HEK293 (cell line): ENCODE results near the gene UNC93A.

Experiments
- GLI4 ChIP-seq: fragments of 450-650 bp; formaldehyde crosslinking; IDR thresholded peaks from 2 replicates; pipeline ENCODE4 v1.5.1; 2016; ENCODE audit warnings: missing biosample characterization, missing genetic modification characterization
- ZNF350 ChIP-seq: fragments of 450-650 bp; formaldehyde crosslinking; IDR thresholded peaks from 2 replicates; pipeline ENCODE4 v1.5.0; 2017; ENCODE audit warnings: missing biosample characterization, mild to moderate bottlenecking, missing genetic modification characterization
- ZNF701 ChIP-seq: fragments of 450-650 bp; formaldehyde crosslinking; IDR thresholded peaks from 2 replicates; pipeline ENCODE4 v1.5.1; 2016; ENCODE audit warnings: missing biosample characterization, missing genetic modification characterization
- ZNF768 ChIP-seq: fragments of 450-650 bp; formaldehyde crosslinking; IDR thresholded peaks from 2 replicates; pipeline ENCODE4 v1.5.1; 2018; ENCODE audit warnings: missing biosample characterization, mild to moderate bottlenecking, missing genetic modification characterization
- TF ChIP-seq, protein P1 (sequence below): fragments of 450-650 bp; formaldehyde crosslinking; IDR thresholded peaks from 2 replicates; pipeline ENCODE4 v1.5.1; 2016; ENCODE audit warnings: missing biosample characterization, missing genetic modification characterization
- TF ChIP-seq, protein P2 (sequence below): fragments of 450-650 bp; formaldehyde crosslinking; IDR thresholded peaks from 2 replicates; pipeline ENCODE4 v1.5.1; 2016; ENCODE audit warnings: missing biosample characterization, missing genetic modification characterization
- TF ChIP-seq, protein P3 (sequence below): fragments of 450-650 bp; formaldehyde crosslinking; IDR thresholded peaks from 2 replicates; pipeline ENCODE4 v1.5.1; 2016; ENCODE audit warnings: missing biosample characterization, missing genetic modification characterization
- TF ChIP-seq, protein P4 (sequence below): fragments of 450-650 bp; formaldehyde crosslinking; IDR thresholded peaks from 2 replicates; pipeline ENCODE4 v1.5.1; 2016; ENCODE audit warnings: missing biosample characterization, missing genetic modification characterization

DNA sequence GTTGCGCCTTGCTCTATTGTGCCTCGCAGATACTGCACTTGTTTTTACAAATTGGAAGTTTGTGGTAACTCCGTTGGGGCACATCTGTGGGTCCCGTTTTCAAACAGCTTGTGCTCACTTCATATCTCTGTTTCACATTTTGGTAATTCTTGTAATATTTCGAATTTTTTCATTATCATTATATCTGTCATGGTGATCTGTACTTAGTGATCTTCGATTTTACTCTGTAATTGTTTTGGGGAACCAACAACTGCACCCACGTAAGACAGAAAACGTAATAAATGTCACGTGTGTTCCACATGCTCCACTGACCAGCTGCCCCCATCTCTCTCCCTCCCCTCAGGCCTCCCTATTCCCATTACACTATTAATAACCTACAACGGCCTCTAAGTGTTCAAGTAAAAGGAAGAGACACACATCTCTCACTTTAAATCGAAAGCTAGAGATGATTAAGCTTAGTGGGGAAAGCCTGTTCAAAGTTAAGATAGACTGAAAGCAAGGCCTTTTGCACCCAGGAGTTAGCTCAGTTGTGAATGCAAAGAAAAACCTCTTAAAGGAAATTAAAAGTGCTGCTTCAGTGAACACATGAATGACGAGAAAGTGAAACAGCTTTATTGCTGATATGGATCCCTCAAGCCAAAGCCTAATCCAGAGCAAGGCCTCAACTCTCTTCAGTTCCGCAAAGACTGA, 60.7 kb downstream of the UNC93A start:
- TF ChIP-seq, protein P1, sequence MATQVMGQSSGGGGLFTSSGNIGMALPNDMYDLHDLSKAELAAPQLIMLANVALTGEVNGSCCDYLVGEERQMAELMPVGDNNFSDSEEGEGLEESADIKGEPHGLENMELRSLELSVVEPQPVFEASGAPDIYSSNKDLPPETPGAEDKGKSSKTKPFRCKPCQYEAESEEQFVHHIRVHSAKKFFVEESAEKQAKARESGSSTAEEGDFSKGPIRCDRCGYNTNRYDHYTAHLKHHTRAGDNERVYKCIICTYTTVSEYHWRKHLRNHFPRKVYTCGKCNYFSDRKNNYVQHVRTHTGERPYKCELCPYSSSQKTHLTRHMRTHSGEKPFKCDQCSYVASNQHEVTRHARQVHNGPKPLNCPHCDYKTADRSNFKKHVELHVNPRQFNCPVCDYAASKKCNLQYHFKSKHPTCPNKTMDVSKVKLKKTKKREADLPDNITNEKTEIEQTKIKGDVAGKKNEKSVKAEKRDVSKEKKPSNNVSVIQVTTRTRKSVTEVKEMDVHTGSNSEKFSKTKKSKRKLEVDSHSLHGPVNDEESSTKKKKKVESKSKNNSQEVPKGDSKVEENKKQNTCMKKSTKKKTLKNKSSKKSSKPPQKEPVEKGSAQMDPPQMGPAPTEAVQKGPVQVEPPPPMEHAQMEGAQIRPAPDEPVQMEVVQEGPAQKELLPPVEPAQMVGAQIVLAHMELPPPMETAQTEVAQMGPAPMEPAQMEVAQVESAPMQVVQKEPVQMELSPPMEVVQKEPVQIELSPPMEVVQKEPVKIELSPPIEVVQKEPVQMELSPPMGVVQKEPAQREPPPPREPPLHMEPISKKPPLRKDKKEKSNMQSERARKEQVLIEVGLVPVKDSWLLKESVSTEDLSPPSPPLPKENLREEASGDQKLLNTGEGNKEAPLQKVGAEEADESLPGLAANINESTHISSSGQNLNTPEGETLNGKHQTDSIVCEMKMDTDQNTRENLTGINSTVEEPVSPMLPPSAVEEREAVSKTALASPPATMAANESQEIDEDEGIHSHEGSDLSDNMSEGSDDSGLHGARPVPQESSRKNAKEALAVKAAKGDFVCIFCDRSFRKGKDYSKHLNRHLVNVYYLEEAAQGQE (tag by site-specific recombination), result no peak
- TF ChIP-seq, protein P2, sequence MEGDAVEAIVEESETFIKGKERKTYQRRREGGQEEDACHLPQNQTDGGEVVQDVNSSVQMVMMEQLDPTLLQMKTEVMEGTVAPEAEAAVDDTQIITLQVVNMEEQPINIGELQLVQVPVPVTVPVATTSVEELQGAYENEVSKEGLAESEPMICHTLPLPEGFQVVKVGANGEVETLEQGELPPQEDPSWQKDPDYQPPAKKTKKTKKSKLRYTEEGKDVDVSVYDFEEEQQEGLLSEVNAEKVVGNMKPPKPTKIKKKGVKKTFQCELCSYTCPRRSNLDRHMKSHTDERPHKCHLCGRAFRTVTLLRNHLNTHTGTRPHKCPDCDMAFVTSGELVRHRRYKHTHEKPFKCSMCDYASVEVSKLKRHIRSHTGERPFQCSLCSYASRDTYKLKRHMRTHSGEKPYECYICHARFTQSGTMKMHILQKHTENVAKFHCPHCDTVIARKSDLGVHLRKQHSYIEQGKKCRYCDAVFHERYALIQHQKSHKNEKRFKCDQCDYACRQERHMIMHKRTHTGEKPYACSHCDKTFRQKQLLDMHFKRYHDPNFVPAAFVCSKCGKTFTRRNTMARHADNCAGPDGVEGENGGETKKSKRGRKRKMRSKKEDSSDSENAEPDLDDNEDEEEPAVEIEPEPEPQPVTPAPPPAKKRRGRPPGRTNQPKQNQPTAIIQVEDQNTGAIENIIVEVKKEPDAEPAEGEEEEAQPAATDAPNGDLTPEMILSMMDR (tag by site-specific recombination), result no peak
- TF ChIP-seq, protein P3, sequence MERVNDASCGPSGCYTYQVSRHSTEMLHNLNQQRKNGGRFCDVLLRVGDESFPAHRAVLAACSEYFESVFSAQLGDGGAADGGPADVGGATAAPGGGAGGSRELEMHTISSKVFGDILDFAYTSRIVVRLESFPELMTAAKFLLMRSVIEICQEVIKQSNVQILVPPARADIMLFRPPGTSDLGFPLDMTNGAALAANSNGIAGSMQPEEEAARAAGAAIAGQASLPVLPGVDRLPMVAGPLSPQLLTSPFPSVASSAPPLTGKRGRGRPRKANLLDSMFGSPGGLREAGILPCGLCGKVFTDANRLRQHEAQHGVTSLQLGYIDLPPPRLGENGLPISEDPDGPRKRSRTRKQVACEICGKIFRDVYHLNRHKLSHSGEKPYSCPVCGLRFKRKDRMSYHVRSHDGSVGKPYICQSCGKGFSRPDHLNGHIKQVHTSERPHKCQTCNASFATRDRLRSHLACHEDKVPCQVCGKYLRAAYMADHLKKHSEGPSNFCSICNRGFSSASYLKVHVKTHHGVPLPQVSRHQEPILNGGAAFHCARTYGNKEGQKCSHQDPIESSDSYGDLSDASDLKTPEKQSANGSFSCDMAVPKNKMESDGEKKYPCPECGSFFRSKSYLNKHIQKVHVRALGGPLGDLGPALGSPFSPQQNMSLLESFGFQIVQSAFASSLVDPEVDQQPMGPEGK (tag by site-specific recombination), result no peak
- TF ChIP-seq ZNF350 (tag by site-specific recombination), result no peak
- TF ChIP-seq, protein P4, sequence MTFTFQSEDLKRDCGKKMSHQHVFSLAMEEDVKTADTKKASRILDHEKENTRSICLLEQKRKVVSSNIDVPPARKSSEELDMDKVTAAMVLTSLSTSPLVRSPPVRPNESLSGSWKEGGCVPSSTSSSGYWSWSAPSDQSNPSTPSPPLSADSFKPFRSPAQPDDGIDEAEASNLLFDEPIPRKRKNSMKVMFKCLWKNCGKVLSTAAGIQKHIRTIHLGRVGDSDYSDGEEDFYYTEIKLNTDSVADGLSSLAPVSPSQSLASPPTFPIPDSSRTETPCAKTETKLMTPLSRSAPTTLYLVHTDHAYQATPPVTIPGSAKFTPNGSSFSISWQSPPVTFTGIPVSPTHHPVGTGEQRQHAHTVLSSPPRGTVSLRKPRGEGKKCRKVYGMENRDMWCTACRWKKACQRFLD (tag by site-specific recombination), result no peak
- no peak for TF ChIP-seq ZNF768 (tag by site-specific recombination)
- no peak for TF ChIP-seq ZNF701 (tag by site-specific recombination)
- TF ChIP-seq GLI4, result no peak
